H9 (cell line): ENCODE results near the gene ARPC2. TPM values are rescaled to one million over a fixed set of nuclear protein-coding genes. Genes with fewer than 3 reads are reported as not detected.

Experiments
- DNase-seq: peaks from one replicate; pipeline ENCODE4 v3.0.0-alpha.2; 2017
- H2AFZ ChIP-seq: one replicate; pipeline ENCODE4 v1.6.1; 2013; ENCODE audit warnings: mild to moderate bottlenecking, low read length, control low read depth, moderate library complexity
- H2AK5ac ChIP-seq: 2 replicates; pipeline ENCODE4 v1.6.1; 2013; ENCODE audit warnings: low read length, control low read depth, mixed read lengths; ENCODE audit not compliant: insufficient read length
- H2BK120ac ChIP-seq: one replicate; pipeline ENCODE4 v1.6.1; 2013; ENCODE audit warnings: low read depth, mild to moderate bottlenecking, low read length, control low read depth, inconsistent platforms; ENCODE audit not compliant: poor library complexity, severe bottlenecking
- H2BK12ac ChIP-seq: 2 replicates; pipeline ENCODE4 v1.6.1; 2013; ENCODE audit warnings: low read length, control low read depth, mixed read lengths, low read depth; ENCODE audit not compliant: insufficient read length
- H2BK15ac ChIP-seq: 2 replicates; pipeline ENCODE4 v1.6.1; 2013; ENCODE audit warnings: low read depth, low read length, control low read depth
- H2BK20ac ChIP-seq: one replicate; pipeline ENCODE4 v1.6.1; 2013; ENCODE audit warnings: low read depth, mild to moderate bottlenecking, low read length, control low read depth, inconsistent platforms; ENCODE audit not compliant: poor library complexity, severe bottlenecking
- H2BK5ac ChIP-seq: 2 replicates; pipeline ENCODE4 v1.6.1; 2013; ENCODE audit warnings: low read length, control low read depth, mixed read lengths; ENCODE audit not compliant: insufficient read length
- H3K14ac ChIP-seq: 2 replicates; pipeline ENCODE4 v1.6.1; 2013; ENCODE audit warnings: low read length, control low read depth; ENCODE audit not compliant: insufficient read depth
- H3K18ac ChIP-seq: 2 replicates; pipeline ENCODE4 v1.6.1; 2013; ENCODE audit warnings: low read depth, mild to moderate bottlenecking, mixed read lengths, low read length, control low read depth; ENCODE audit not compliant: insufficient read length
- H3K23ac ChIP-seq: 2 replicates; pipeline ENCODE4 v1.6.1; 2013; ENCODE audit warnings: low read length, control low read depth, mixed read lengths, low read depth; ENCODE audit not compliant: insufficient read length
- H3K23me2 ChIP-seq: 2 replicates; pipeline ENCODE4 v1.6.1; 2013; ENCODE audit warnings: low read depth, mild to moderate bottlenecking, mixed read lengths, low read length, control low read depth; ENCODE audit not compliant: insufficient read length, poor library complexity, severe bottlenecking
- H3K27ac ChIP-seq: 2 replicates; pipeline ENCODE4 v1.5.1; 2013; ENCODE audit warnings: low read length, control low read depth, mixed read lengths, low read depth; ENCODE audit not compliant: insufficient read length
- H3K27me3 ChIP-seq: 2 replicates; pipeline ENCODE4 v1.6.1; 2013; ENCODE audit warnings: low read length, control low read depth, inconsistent platforms; ENCODE audit not compliant: insufficient read depth
- H3K4ac ChIP-seq: 2 replicates; pipeline ENCODE4 v1.6.1; 2013; ENCODE audit warnings: low read depth, mild to moderate bottlenecking, control low read depth, inconsistent platforms, low read length, moderate library complexity
- H3K4me1 ChIP-seq: 2 replicates; pipeline ENCODE4 v1.6.1; 2013; ENCODE audit warnings: low read length, control low read depth, inconsistent platforms; ENCODE audit not compliant: insufficient read depth
- H3K4me2 ChIP-seq: 2 replicates; pipeline ENCODE4 v1.6.1; 2013; ENCODE audit warnings: low read length, control low read depth, mixed read lengths; ENCODE audit not compliant: insufficient read length, insufficient read depth
- H3K56ac ChIP-seq: 2 replicates; pipeline ENCODE4 v1.6.1; 2013; ENCODE audit warnings: low read depth, mild to moderate bottlenecking, mixed read lengths, low read length, control low read depth; ENCODE audit not compliant: insufficient read length
- H3K79me1 ChIP-seq: 2 replicates; pipeline ENCODE4 v1.6.1; 2013; ENCODE audit warnings: low read depth, mild to moderate bottlenecking, moderate library complexity, low read length, control low read depth, inconsistent platforms; ENCODE audit not compliant: insufficient read depth, poor library complexity, severe bottlenecking
- H3K79me2 ChIP-seq: 2 replicates; pipeline ENCODE4 v1.6.1; 2013; ENCODE audit warnings: low read length, control low read depth, inconsistent platforms; ENCODE audit not compliant: insufficient read depth
- H3K9ac ChIP-seq: 2 replicates; pipeline ENCODE4 v1.6.1; 2013; ENCODE audit warnings: low read length, control low read depth, mixed read lengths; ENCODE audit not compliant: insufficient read length; ENCODE audit errors: extremely low read depth
- H3K9me3 ChIP-seq: one replicate; pipeline ENCODE4 v1.6.1; 2013; ENCODE audit warnings: low read depth, low read length, inconsistent platforms; ENCODE audit not compliant: control insufficient read depth
- H3T11ph ChIP-seq: one replicate; pipeline ENCODE4 v1.6.1; 2013; ENCODE audit warnings: mild to moderate bottlenecking, low read length, control low read depth, inconsistent platforms
- H4K20me1 ChIP-seq: one replicate; pipeline ENCODE4 v1.6.1; 2013; ENCODE audit not compliant: control insufficient read depth, insufficient read length, insufficient read depth
- H4K5ac ChIP-seq: 2 replicates; pipeline ENCODE4 v1.6.1; 2013; ENCODE audit warnings: low read depth, mild to moderate bottlenecking, mixed read lengths, low read length, control low read depth; ENCODE audit not compliant: insufficient read length
- H4K8ac ChIP-seq: replicated peaks from 2 replicates; pipeline ENCODE4 v1.6.1; 2013; ENCODE audit warnings: low read length, control low read depth, mixed read lengths, low read depth; ENCODE audit not compliant: insufficient read length
- H4K91ac ChIP-seq: 2 replicates; pipeline ENCODE4 v1.6.1; 2013; ENCODE audit warnings: low read depth, mild to moderate bottlenecking, moderate library complexity, mixed read lengths, low read length, control low read depth; ENCODE audit not compliant: insufficient read length
- H3K27ac Mint-ChIP-seq, 3 experiments: 2 replicates in 2 of 3; 3 replicates in 1 of 3; pipeline ENCODE4 v1.8.0; 2020 to 2021; ENCODE audit warnings: mixed read lengths in 3 of 3, mild to moderate bottlenecking in 1 of 3, moderate library complexity in 1 of 3
- H3K27me3 Mint-ChIP-seq: 2 replicates; pipeline ENCODE4 v1.8.0; 2021; ENCODE audit warnings: low read depth, mild to moderate bottlenecking, moderate library complexity, mixed read lengths
- H3K36me3 Mint-ChIP-seq, 3 experiments: 2 replicates in 2 of 3; 3 replicates in 1 of 3; pipeline ENCODE4 v1.8.0; 2020 to 2021; ENCODE audit warnings: low read depth in 3 of 3, mixed read lengths in 3 of 3; ENCODE audit not compliant: insufficient read depth in 1 of 3
- H3K4me1 Mint-ChIP-seq, 2 experiments: 2 replicates each; pipeline ENCODE4 v1.8.0; 2020; ENCODE audit warnings: mixed read lengths in 2 of 2
- H3K4me3 Mint-ChIP-seq, 2 experiments: 2 replicates in 1 of 2; 3 replicates in 1 of 2; pipeline ENCODE4 v1.8.0; 2020 to 2021; ENCODE audit warnings: mild to moderate bottlenecking in 2 of 2, mixed read lengths in 2 of 2, moderate library complexity in 1 of 2
- H3K9me3 Mint-ChIP-seq, 2 experiments: 2 replicates in 1 of 2; 3 replicates in 1 of 2; pipeline ENCODE4 v1.8.0; 2020; ENCODE audit warnings: mild to moderate bottlenecking in 2 of 2, mixed read lengths in 2 of 2, moderate library complexity in 1 of 2
- CTCF ChIP-seq: fragments of 200-600 bp; sonication (generic); conservative IDR thresholded peaks from 3 replicates; pipeline ENCODE4 v1.8.0; 2021; ENCODE audit warnings: antibody characterized with exemption, mild to moderate bottlenecking
- WGBS: extraction: QIAGEN DNeasy Blood & Tissue Kit; methylation state at CpG from one replicate; pipeline ENCODE4 v1.1.7; 2013; ENCODE audit warnings: missing lambda C conversion rate, low lambda C conversion rate, mixed read lengths; ENCODE audit not compliant: insufficient read length; ENCODE audit errors: extremely low coverage; 5-methylcytosine and 5-hydroxymethylcytosine counted together
- total RNA-seq: library from RNA; stranded (reverse); gene quantifications from 2 replicates; pipeline ENCODE4 v1.2.1, GENCODE V29; 2021

Gene ARPC2
- total RNA-seq, 1 experiment from 2014 or later = 197 TPM

GRCh38 chr2:218282173-218282991 lies 65.4 kb downstream of the ARPC2 start:
- no peaks in the 10 kb centered on the region for H3K27me3 ChIP-seq
- H3K14ac ChIP-seq = no peak overlapping the region; the same call in 1 of the 2 replicates
- no peak overlapping the region for H4K5ac ChIP-seq
- H3K23ac ChIP-seq = no peak overlapping the region
- no peak overlapping the region for H2BK20ac ChIP-seq
- DNase-seq = no peak
- no peak overlapping the region for H2AFZ ChIP-seq
- Mint-ChIP-seq H3K27me3 (no peaks in the 10 kb centered on the region), H3K9me3 (no peaks in the 10 kb centered on the region; a peak in 1 of 5 replicates), H3K4me3 (no peak overlapping the region), H3K27ac (peak overlapping the region in 2 of 3 experiments; percentile 27 to 94; a peak in 3 of 7 replicates), H3K36me3 (peaks cover 2 to 17% (median 15%) of the 10 kb centered on the region in 3 experiments), H3K4me1 (peaks cover 16% of the 10 kb centered on the region in 2 experiments)
- H3K18ac ChIP-seq = no peak overlapping the region
- H3K4ac ChIP-seq = no peak overlapping the region
- no peak overlapping the region for H4K91ac ChIP-seq
- H3K27ac ChIP-seq = no peak overlapping the region
- H3K4me2 ChIP-seq = no peak overlapping the region
- no peak overlapping the region for H3T11ph ChIP-seq
- H4K8ac ChIP-seq = no peak overlapping the region
- no peaks in the 10 kb centered on the region for H4K20me1 ChIP-seq
- no peak overlapping the region for H2AK5ac ChIP-seq
- no peak overlapping the region for H2BK15ac ChIP-seq
- WGBS = no CpG with 5 or more reads among the region's 17 CpGs
- no peaks in the 10 kb centered on the region for H3K23me2 ChIP-seq
- TF ChIP-seq CTCF = no peak
- no peak overlapping the region for H2BK5ac ChIP-seq
- H3K79me2 ChIP-seq = no peaks in the 10 kb centered on the region
- peaks cover 3% of the 10 kb centered on the region; the same call in 1 of the 2 replicates for H3K4me1 ChIP-seq
- H3K56ac ChIP-seq = no peak overlapping the region
- H3K9ac ChIP-seq = no peak overlapping the region
- H3K9me3 ChIP-seq = no peaks in the 10 kb centered on the region
- no peak overlapping the region for H2BK12ac ChIP-seq
- no peaks in the 10 kb centered on the region for H3K79me1 ChIP-seq
- H2BK120ac ChIP-seq = no peak overlapping the region
